Stimulated activated CD4-positive, alpha-beta T cell treated with anti-CD3 and anti-CD28 coated beads, TNF-alpha, amount 100 ng/mL, for 4 hours (primary cell): ENCODE measurements around the gene STOX1.
"Not testable (repeated sequence)": the region's sequence is repeated elsewhere in the genome, so short reads cannot be mapped to it uniquely, and the experiment has no call there.

ENCODE experiments used
- DNase-seq, 3 experiments: peaks; one replicate each; pipeline ENCODE4 v3.0.0-alpha.2; 2020; ENCODE audit warnings: low read depth in 3 of 3

STOX1 gene

DNA sequence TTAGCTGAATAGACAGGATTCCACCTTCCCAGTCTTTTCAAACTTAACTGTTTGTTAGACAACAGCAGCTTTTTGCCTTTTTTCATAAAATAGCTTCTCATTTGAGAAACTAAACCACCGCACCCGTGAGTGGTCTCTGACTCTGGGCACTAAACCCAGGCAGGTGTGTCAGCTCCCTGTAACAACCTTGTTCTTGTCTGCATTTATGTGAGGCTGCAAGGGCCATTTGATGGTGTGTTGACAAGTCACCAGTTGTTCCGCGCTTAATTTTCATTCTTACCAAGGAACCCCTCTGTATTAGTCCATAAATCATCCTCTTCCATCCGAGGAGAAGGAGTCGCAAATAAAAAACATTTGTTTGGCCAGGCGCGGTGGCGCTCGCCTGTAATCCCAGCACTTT is 1.5 kb downstream of the STOX1 start:
- no peak for DNase-seq

DNA sequence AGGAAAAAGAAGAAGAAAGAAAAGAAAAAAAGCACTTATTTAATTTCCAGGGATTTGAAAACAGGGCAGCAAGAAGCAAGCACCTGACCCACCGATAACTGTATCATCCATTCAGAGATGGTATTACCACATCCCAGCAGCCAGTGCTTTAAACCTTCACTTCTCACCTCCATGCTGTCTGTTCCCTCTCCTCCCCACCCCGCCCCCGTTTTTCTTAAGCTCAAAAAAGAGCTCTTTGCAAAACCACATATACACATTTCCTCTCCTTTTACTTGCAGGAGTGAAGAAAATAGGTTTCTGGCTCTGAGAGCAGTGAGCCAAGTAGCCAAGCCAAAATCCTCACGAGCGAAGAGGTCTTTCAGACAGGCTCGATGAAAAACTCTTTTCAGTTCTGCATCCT is 2.2 kb downstream of the STOX1 start:
- DNase-seq, result no peak

DNA sequence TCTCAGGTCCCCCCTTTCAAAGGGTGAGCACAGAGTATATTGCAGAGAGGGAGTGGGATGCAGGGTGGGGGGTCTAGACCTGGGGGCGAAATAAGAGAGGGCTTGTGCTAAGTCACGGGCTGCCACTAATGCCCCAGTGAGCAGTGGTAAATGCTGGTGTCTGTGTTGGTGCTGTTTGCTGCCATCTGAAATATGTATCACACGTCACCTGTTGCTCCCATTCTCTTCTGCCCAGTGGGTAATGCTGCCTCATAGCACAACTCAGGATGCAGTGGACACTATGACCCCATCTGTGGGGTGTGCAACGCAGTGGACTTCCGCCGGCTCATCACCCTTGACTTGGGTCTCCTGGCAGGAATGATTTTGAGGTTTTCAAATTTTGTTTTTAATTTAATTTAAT is 2.6 kb downstream of the STOX1 start:
- no peak for DNase-seq

DNA sequence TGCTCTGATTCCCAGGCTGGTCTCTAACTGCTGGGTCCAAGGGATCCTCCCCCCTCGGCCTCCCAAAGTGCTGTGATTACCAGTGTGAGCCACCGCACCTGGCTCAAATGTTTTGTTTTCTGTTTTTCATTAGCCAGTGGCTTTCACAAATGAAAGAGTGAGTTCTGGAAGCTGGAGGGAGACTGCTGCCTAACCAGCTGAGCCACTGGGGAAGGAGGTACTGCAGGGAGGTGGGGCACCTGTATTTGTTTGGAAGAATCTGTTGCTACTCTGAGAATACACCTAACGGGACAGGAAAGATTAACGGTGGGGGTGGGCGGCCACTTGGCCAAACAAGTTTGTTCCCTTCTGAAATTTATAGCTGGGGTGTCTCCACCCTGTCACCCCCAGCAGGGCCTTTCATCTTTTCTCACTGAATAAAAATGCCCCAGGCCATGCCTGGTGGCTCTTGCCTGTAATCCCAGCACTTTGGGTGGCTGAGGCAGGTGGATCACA is 4.7 kb downstream of the STOX1 start:
- DNase-seq, result no peak

DNA sequence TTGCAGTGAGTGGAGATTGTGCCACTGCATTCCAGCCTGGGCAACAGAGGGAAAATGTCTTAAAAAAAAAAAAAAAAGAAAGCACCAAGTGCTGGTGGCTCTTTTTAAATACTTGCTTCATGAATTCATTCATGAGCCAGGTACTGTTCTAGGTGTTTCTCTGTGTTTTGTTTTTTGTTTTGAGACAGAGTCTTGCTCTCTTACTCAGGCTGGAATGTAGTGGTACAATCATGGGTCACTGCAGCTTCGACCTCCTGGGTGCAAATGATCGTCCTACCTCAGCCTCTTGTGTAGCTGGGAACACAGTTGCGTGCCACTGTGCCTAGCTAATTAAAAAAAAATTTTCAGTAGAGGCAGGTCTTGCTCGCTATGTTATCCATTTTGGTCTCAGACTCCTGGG is 5.3 kb downstream of the STOX1 start:
- no peak for DNase-seq

DNA sequence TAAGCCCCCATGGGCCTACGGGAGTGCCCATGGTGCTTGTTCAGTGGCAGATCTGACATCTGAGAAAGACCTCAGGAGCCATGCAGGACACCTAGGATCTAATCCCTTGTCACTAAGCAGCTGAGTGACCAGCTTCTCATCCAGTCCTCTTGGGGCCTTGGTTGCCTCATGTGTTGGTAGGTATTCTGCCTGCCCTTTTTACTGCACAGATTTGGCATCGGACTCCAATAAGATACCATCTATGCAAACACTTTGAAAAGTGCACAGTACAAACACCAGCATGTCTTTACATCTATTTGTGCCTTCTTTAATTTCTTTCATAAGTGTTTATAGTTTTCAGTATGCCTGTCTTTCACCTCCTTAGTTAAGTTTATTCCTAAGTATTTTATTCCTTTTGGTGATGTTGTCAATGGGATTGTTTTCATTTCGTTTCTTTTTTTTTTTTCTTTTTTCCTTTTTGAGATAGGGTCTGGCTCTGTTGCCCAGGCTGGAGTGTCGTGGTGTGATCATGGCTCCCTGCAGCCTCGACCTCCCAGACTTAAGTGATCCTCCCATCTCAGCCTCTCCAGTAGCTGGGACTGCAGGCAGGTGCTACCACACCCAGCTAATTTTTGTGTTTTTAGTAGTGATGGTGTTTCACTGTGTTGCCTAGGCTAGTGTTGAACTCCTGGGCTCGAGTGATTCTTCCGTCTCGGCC is 10.4 kb downstream of the STOX1 start:
- DNase-seq, result no peak

DNA sequence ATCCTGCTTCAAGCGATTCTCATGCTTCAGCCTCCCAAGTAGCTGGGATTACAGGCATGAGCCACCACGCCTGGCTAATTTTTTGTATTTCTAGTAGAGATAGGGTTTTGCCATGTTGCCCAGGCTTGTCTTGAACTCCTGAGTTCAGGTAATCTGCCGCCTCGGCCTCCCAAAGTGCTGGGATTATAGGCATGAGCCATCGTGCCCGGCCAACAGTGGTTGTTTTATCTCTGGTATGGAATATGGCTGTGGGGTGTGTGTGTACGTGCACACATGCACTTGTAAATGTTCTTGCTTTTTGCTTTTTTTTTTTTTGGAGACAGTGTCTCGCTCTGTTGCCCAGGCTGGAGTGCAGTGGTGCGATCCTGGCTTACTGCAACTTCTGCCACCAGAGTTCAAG is 13.3 kb downstream of the STOX1 start:
- DNase-seq, result not testable (repeated sequence)

DNA sequence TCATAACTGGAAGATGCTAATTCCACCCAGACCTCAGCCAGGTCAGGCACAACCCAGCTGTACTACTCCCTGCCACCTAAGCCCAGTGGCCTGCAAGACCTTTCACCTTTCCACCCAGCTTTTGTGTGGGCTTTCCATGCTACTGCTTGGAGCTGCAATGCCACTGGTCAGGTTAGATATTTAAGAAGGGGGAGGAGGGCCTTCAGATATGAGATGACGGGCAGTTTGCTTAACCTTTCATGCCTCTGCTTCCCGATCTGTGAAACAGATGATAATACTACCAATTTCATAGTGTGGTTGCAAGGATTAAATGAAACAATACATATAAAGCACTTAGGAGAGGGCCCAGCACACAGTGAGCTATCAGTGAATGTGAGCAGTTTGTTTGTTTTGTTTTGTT is 20.9 kb downstream of the STOX1 start:
- DNase-seq, result no peak

DNA sequence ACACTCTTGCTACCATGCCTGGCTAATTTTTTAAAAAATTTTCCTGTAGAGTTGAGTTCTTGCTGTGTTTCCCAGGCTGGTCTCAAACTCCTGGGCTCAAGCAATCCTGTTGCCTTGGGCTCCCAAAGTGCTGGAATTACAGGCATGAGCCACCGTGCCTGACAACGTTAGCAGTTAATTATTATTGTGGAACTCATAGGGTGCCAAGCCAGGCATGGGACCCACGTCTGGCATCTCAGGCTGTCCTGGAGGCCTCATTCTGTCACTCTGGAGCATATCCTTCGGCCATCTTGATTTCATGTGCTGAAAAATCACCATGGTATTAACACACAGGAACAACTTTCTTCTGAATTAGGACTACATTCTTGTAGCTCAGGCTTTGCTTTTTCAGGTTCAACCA is 21.5 kb downstream of the STOX1 start:
- DNase-seq, result no peak

DNA sequence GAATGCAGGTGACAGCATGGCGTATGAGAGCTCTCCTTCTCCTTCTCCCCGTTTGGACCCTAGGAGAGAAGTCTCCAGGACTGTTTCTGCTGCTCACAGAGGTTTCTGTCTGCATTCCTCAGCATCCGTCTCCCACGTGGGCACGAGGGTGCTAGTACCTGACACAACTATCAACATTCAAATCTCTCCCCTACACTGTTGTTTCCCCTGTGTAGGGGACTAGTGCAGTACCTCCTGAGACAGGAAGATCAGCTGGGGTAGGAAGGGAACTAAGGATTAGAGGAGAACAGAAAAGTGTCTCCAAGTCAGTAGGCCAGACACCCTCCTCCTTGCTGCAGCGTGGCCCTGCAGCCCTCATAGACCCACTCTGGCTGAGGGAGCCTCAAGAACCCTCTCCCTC is 29.0 kb downstream of the STOX1 start:
- DNase-seq, result no peak

DNA sequence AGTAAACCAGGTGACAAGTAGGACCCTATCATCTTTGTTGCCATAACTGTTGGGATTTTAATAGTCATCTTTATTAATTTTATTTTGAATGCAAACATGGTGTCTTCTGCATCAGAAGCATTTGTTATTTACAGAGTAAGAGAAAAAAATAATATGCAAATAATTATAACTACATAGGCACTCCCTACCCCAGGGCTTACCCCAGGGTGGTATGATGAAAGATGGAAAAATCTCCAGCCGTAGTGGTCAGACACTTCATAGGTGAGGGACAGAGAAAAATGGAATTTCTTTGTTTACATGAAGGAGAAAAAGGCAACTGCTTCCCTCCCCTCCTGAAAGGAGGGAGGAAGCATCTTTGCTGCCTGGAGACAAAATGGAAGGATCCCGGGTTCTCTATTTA is 29.7 kb downstream of the STOX1 start:
- DNase-seq, result no peak

DNA sequence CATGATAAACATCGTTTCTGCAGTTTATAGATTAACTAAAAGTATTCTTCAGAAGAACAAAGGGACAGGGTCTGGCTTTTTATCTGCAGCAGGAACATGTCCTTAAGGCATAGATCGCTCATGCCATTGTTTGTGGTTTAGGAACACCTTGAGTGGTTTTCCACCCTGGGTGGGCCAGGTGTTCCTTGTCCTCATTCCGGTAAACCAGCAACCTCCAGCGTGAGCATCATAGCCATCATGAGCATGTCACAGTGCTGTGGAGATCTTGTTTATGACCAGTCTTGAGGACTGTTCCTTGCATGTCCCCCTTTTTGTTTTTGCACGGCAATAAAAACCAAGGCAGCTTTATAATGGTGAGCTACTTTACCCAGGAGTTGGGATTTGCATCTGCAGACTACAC is 33.9 kb downstream of the STOX1 start:
- DNase-seq, result no peak

DNA sequence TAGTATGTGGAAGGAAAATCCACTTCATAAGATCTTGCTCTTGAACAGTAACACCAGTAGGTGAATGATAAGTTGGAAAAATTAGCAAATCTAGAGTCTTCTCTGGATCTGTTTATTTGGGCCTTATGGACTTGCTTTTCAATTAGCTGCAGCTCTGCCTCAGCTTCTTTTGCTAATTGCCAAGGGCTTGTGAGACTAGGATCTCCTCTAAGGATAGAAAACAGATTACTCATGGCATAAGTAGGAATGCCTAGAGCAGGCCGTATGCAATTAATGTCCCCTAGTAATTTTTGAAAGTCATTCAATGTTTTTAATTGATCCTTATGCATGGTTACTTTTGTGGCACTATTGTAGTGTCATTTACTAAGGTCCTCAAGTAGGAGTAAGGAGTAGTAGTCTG is 37.3 kb downstream of the STOX1 start:
- DNase-seq, result no peak

DNA sequence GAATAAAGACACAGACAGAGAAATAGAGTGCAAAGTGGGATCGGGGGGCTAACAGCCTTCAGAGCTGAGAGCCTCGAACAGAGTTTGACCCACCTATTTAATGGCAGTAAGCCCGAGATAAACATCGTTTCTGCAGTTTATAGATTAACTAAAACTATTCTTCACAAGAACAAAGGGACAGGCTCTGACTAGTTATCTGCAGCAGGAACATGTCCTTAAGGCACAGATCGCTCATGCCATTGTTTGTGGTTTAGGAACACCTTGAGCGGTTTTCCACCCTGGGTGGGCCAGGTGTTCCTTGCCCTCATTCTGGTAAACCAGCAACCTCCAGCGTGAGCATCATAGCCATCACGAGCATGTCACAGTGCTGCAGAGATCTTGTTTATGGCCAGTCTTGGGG is 40.8 kb downstream of the STOX1 start:
- DNase-seq, result not testable (repeated sequence)

DNA sequence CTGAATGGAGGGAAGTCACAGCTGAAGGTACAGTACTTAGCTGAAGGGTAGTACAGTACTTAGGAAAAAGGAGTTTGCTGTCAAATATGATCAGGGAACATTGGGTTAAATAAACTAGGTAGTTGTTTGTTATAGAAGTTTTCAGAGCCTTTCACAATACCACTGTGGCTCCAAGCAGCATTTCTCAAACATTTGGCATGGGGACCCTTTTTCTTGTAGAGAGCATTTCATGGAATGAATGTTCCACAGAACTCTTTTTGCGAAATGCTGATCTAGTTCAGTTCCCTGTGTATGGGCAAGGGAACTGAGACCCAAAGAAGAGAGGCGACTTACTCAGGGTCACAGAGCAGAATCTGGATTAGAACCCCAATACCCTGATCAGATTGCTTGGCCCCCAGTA is 42.3 kb downstream of the STOX1 start:
- no peak for DNase-seq

DNA sequence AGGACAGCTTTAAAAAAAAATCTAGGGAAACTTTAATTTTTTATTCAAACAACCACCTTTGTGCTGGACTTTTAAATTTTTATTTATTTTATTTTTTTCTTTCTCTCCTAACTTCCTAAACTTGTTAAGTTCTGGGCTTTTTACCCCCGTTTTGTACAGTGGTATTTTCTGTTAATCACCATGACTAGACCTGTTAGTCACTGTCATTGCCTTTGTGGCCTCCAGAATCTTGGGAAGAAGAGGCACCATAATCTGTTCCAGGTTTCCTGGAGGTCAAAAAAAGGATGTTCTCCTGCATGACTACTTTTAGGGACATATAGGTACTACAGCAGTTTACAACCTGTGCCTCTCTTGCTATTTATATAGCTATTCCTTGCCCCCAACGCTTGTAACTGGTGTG is 42.7 kb downstream of the STOX1 start:
- no peak for DNase-seq

DNA sequence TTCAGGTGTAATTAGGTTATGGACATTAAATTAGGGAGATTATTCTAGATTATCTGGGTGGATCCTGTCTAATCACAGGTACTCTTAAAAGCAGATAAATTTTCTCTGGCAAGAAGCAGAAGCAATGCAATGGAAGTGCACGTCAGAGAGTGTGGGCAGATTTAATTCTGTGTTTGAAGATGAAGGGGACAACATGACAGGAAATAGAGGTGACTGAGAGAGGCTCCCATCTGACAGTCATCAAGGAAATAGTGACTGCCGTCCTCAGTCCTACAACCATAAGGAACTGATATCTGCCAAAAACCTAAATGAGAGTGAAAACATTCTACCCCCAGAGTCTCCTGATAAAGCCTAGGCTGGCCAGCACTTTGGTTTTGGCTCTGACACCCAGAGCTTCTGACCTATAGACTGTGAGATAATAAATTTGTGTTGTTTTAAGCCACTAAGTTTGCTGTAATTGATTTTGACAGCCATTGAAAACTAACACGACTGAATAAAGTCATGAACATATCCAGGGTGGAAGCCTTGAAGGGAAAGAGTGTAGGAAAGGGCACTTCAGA is 43.3 kb downstream of the STOX1 start:
- no peak for DNase-seq

DNA sequence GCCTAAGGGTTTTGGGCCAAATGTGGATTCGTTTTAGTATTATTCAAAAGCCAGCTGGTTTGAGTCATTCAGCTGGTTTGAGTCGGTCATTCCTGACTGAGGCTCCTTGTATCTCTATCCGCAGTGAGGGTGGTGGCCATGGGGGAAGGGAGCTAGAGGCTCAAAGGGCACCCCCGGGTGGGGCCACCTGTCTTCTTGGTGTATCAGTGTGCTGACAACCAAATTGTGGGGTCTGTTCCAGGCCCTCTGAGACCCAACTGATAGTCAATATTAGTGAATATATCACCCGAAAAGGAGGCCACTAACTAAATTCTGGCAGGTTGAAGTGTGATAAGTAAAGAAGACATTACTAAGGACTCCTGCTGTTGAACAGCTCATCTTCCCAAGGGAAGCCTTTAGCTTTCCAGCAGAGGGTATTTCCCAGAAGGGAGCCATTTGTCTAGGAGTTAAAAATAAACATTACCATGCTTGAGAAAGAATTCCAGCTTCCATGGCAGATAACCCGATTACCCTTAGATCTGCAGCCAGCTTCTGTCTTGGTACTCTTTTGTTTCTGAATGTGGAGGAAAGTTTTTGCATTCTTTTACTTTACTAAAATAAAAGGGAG is 43.9 kb downstream of the STOX1 start:
- no peak for DNase-seq

DNA sequence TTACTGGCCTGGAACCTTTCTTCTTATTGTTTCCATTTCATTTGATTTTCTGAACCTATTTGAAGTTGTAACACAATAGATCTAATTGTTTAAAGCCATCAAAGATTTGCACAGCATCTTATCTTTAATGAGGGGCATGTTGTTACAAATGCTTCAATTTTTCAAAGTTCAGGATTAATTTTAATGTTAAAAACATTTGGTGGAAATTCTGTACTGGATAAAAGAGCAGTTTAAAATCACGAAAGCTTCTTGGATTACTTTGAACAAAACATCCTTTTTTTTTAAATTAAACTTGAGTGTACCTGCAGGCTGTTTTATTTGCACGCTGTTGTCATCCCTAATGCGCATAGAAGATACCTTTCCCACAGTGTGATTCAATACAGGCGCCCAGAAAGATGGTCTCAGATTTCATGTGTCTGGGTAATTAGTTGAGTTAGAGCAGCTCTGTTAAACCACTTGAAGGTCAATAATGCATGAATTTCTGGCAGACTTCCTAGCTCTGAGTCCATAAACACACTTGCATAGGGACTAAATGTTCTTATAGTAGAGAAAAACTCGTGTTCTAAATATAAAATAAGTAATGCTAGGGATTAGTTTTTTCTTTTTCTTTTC is 44.5 kb downstream of the STOX1 start:
- no peak for DNase-seq

DNA sequence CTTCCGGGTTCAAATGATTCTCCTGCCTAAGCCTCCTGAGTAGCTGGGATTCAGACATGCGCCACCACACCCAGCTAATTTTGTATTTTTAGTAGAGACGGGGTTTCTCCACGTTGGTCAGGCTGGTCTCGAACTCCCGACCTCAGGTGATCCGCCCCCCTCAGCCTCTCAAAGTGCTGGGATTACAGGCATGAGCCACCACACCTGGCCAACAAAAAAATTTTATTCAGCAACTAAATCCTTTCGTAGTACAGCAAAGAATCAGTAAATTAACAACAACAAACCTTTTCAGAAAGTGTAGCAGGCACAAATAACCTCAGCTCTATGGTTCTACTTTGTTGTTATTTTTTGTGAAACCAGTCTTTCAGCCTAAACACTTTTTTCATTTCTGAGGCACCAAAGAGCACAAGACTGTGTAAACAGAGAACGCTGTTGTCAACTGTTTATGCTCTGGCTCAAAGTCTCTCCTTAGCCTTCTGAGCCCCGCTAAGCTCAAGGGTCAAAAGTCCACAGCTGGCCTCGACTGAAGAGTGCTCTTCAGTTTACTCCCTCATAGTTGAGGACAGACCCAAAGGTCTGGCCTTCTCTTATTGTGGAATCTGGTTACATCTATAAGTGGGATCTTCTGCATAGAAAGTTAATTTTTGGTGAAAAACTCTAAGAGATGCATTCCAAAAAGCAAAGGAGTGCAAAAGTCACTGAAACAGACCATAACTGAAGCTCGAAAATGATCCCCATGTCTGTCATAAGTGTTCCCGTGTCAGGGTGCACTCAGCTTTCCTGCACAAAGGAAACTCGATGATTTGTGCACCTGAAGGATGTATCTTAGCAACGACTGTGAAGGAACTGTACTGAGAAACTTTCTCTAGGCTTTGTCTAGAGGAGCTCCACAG is 49.2 kb downstream of the STOX1 start:
- no peak for DNase-seq

DNA sequence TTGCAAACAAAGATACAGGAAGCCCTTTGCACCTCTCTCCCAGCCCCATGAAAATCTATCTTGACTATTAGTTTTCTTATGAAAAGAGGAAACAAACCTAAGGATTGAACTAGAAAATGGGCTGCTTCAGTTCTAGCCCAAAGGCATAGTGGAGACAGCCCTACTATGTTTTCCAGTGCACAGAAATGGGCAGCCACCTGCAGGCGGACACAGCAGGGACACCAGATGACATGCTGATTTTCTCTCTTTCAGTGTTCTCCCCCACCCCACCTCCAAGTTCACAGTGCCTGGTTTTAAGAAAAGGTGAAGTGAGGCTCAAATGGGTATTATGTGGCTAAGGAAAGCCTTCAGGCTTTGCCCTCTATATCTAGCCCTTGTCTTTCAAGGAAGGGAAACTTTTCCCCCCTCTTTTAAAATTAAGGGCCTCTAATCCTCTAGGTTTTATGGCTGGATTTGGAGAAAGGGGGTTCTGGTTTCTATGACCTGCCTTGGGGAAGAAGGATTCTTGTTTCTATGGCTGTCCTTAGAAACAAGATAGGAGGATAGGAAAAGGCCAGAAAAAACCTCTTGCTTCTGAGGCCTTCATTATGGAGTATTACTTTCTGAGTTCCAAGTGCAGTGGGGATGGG is 50.3 kb downstream of the STOX1 start:
- no peak for DNase-seq

DNA sequence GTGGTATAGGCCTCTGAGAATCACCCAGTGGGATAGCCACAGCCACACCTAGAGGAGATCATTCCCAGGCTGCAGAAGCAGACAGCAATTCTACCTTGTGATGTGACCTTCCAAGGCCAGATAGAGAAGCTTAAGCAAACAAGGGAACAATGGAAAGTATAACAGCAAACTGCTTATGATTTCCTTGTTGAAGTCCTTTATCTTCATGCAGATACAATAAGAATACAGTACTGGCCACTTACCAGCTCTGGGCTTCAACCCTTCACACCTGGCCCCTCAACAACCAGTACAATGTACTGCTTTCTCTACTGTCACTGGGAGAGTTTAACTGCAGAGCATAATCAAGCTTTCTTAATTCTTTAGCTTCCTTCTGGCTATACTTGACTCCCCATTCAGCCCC is 51.2 kb downstream of the STOX1 start:
- no peak for DNase-seq
